Skeletal muscle tissue (tissue), 4 donors: ENCODE data around the gene SAP30BP. TPM values are rescaled to one million over a fixed set of nuclear protein-coding genes. Genes with fewer than 3 reads are reported as not detected.
A peak's percentile ranks its signal among the peaks of the same experiment; 100 is the strongest.

Experiments
- H3K27ac ChIP-seq: one replicate; pipeline ENCODE4 v1.7.0; 2013; ENCODE audit warnings: mild to moderate bottlenecking, low read depth, low read length, inconsistent platforms
- H3K27me3 ChIP-seq, 3 donors: one replicate each; pipeline ENCODE4 v1.7.0; 2013; ENCODE audit warnings: low read length in 3 of 3; ENCODE audit not compliant: control insufficient read depth in 3 of 3, insufficient read depth in 3 of 3
- H3K36me3 ChIP-seq, 3 donors: one replicate each; pipeline ENCODE4 v1.7.0; 2013; ENCODE audit warnings: low read length in 3 of 3; ENCODE audit not compliant: control insufficient read depth in 3 of 3, insufficient read depth in 3 of 3
- H3K4me1 ChIP-seq, 3 donors: one replicate each; pipeline ENCODE4 v1.7.0; 2013; ENCODE audit warnings: low read length in 3 of 3, mild to moderate bottlenecking in 3 of 3; ENCODE audit not compliant: control insufficient read depth in 3 of 3, insufficient read depth in 3 of 3
- H3K4me3 ChIP-seq, 3 donors: one replicate each; pipeline ENCODE4 v1.7.0; 2013; ENCODE audit warnings: low read length in 3 of 3
- H3K9ac ChIP-seq, 3 donors: one replicate each; pipeline ENCODE4 v1.7.0; 2013; ENCODE audit warnings: low read length in 3 of 3, mild to moderate bottlenecking in 3 of 3, moderate library complexity in 2 of 3, low read depth in 1 of 3
- H3K9me3 ChIP-seq, 3 donors: one replicate each; pipeline ENCODE4 v1.7.0; 2013; ENCODE audit warnings: low read length in 3 of 3; ENCODE audit not compliant: control insufficient read depth in 3 of 3
- total RNA-seq: library from RNA; depleted of rRNA; stranded (reverse); fragments of >200 nt; gene quantifications from one replicate; pipeline ENCODE4 v1.2.3, GENCODE V29; 2014
- donor health status: Osteomylitis.

SAP30BP gene
- total RNA-seq, 1 donor from 2014 or later = 36.5 TPM

- Histone ChIP-seq H3K4me3 (no peak overlapping the region), H3K4me1 (peaks cover 63 to 91% (median 81%) of the 10 kb centered on the region in 3 donors), H3K27me3 (no peaks in the 10 kb centered on the region), H3K27ac (peak overlapping the region; percentile 72), H3K9ac (peak overlapping the region; percentile 23 to 38 (median 25)), H3K9me3 (no peaks in the 10 kb centered on the region), H3K36me3 (peaks cover 4 to 16% (median 8%) of the 10 kb centered on the region in 3 donors)
These were observed 25.8 kb downstream of the SAP30BP start for GRCh38 chr17:75692976-75693375.

- Histone ChIP-seq H3K4me1 (peaks cover 61 to 91% (median 78%) of the 10 kb centered on the region in 3 donors), H3K9me3 (no peaks in the 10 kb centered on the region), H3K27ac (peak overlapping the region; percentile 72), H3K9ac (peak overlapping the region; percentile 27 to 76 (median 64)), H3K27me3 (no peaks in the 10 kb centered on the region), H3K4me3 (no peak overlapping the region), H3K36me3 (peaks cover 4 to 16% (median 8%) of the 10 kb centered on the region in 3 donors)
These were observed 26.7 kb downstream of the SAP30BP start for GRCh38 chr17:75693500-75694481.

- Histone ChIP-seq H3K27ac (peak overlapping the region; percentile 72), H3K9me3 (no peaks in the 10 kb centered on the region), H3K9ac (peak overlapping the region; percentile 27 to 76 (median 64)), H3K36me3 (peaks cover 4 to 16% (median 8%) of the 10 kb centered on the region in 3 donors), H3K27me3 (no peaks in the 10 kb centered on the region), H3K4me3 (no peak overlapping the region), H3K4me1 (peaks cover 64 to 91% (median 79%) of the 10 kb centered on the region in 3 donors)
These were observed 27.4 kb downstream of the SAP30BP start for GRCh38 chr17:75694536-75694935.

DNA sequence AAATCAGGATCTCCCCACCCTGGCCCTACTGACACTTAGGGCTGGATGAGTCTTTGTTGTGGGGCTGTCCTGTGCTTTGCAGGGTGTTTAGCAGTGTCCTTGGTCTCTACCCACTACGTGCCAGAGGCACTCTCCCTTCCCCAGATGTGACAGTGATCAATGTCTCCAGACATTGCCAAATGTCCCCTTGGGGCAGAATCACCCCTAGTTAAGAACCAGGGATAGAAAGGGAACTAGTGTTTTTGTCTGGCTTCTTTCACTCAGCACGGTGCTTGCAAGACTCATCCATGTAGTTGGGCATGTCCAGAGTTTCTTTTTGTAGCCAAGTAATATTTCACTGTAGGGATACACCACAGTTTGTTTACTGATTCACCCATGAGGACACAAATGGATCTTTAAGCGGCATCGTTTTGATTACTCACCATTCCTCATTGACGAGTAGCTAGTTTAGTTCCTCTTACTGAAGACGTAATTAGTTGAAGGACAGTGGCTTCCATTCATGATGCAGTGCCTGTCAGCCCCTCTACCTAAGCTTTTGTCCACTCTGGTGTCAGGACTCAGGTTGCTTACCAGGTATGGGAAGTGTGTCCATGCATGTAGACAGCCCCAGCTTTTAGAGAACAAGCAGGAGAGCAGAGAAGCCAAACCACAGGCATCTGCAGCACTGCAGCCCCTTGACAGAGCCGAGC, 28.1 kb downstream of the SAP30BP start:
- Histone ChIP-seq H3K27me3 (no peaks in the 10 kb centered on the region), H3K9ac (peak overlapping the region in 1 of 3 donors; percentile 60), H3K4me3 (peak overlapping the region in 1 of 3 donors; percentile 22), H3K36me3 (peaks cover 6 to 21% (median 9%) of the 10 kb centered on the region in 3 donors), H3K9me3 (no peaks in the 10 kb centered on the region), H3K27ac (peak overlapping the region; percentile 59), H3K4me1 (peaks cover 71 to 95% (median 84%) of the 10 kb centered on the region in 3 donors)

DNA sequence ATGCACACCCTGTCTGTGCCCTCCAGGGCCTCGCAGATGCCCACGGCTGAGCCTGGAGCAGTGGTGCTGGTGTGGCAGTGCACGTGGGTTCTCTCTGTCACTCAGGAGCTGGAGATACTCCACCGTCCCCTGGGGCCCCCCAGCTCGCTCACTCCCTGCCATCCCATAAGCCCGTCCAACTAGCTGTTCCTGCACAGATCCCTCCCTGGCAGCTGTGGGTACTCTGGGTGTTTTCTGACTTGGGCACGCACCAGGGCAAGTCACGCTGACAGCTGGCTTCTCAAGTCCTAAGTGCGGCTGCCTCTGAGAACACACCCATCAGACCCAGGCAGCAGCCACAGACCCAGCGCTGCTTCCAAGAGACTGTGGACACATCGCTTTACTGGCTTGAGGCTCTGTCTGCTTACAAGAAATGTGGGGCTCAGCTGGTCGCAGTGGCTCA, 28.7 kb downstream of the SAP30BP start:
- Histone ChIP-seq H3K4me3 (peak overlapping the region in 1 of 3 donors; percentile 22), H3K36me3 (peaks cover 8 to 27% (median 14%) of the 10 kb centered on the region in 3 donors), H3K27me3 (no peaks in the 10 kb centered on the region), H3K4me1 (peaks cover 77 to 95% (median 85%) of the 10 kb centered on the region in 3 donors), H3K9ac (peak overlapping the region in 1 of 3 donors; percentile 60), H3K9me3 (no peaks in the 10 kb centered on the region), H3K27ac (peak overlapping the region; percentile 59)

- Histone ChIP-seq H3K36me3 (peaks cover 26 to 38% (median 26%) of the 10 kb centered on the region in 3 donors), H3K4me1 (peaks cover 73 to 89% (median 84%) of the 10 kb centered on the region in 3 donors), H3K9ac (peak overlapping the region; percentile 25 to 43 (median 33)), H3K27me3 (no peaks in the 10 kb centered on the region), H3K4me3 (no peak overlapping the region), H3K9me3 (no peaks in the 10 kb centered on the region), H3K27ac (peak overlapping the region; percentile 64)
These were observed 30.6 kb downstream of the SAP30BP start for GRCh38 chr17:75697651-75698291.

DNA sequence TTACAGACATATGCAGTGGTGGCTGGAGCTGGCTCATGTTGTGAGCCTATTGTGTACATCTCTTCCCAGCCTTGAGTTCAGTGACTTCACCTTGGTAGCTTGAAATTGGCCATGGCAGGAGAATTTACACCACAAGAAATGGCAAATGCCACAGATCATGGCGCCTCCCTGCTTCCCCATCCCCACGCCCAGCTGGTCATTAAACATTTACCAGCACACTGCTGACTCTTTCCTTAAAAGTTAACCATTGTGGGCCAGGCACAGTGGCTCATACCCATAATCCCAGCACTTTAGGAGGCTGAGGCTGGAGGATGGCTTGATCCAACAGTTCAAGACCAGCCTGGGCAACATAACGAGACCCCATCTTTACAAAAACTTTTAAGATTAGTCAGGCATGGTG, 31.5 kb downstream of the SAP30BP start:
- no peaks in the 10 kb centered on the region for H3K27me3 ChIP-seq
- no peaks in the 10 kb centered on the region for H3K9me3 ChIP-seq
- H3K4me1 ChIP-seq = peaks cover 65 to 80% (median 75%) of the 10 kb centered on the region in 3 donors
- H3K36me3 ChIP-seq = peaks cover 33 to 47% (median 34%) of the 10 kb centered on the region in 3 donors
- H3K4me3 ChIP-seq = no peak overlapping the region
- H3K27ac ChIP-seq = no peak overlapping the region
- no peak overlapping the region for H3K9ac ChIP-seq

GRCh38 chr17:75701288-75701687, 34.1 kb downstream of the SAP30BP start:
- H3K27ac ChIP-seq = peak overlapping the region; percentile 61
- peaks cover 43 to 54% (median 49%) of the 10 kb centered on the region in 3 donors for H3K4me1 ChIP-seq
- H3K36me3 ChIP-seq = peaks cover 55 to 64% (median 59%) of the 10 kb centered on the region in 3 donors

DNA sequence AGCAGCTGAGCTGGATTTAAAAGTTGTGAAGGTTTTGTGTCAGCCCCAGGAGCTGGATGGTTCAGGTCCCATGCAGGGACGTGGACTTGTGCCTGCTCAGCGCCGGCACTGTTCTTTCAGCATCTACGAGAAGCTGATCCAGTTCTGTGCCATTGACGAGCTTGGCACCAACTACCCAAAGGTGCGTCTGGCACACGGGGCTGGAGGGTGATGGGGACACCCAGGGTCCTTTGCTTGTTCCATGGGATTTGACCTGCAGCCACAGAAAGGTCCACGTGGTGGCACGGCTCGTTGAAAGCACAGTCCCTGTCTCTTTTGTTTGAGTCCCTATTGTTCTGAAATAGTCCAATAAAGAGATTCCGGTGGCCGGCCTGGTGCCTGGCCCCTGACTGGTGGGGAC, 36.1 kb downstream of the SAP30BP start:
- Histone ChIP-seq H3K36me3 (peaks cover 72 to 77% (median 77%) of the 10 kb centered on the region in 3 donors), H3K9me3 (no peaks in the 10 kb centered on the region), H3K27me3 (no peaks in the 10 kb centered on the region), H3K4me1 (peaks cover 30 to 38% (median 37%) of the 10 kb centered on the region in 3 donors), H3K9ac (no peak overlapping the region), H3K4me3 (no peak overlapping the region), H3K27ac (no peak overlapping the region)

More at GRCh38 chr17:75701288-75701687, 34.1 kb downstream of the SAP30BP start:
- H3K4me3 ChIP-seq = peak overlapping the region in 2 of 3 donors; percentile 29
- no peaks in the 10 kb centered on the region for H3K27me3 ChIP-seq
- H3K9me3 ChIP-seq = no peaks in the 10 kb centered on the region
- H3K9ac ChIP-seq = peak overlapping the region in 1 of 3 donors; percentile 57
